RWPE2 (cell line): Measurements from ENCODE around the gene GPC2.
A peak's percentile ranks its signal among the peaks of the same experiment; 100 is the strongest.

Experiments
- ATAC-seq: fragments of 200-7000 bp; cut with Tn5 transposase; 3 replicates; pipeline ENCODE4 v1.9.1; 2021; ENCODE audit warnings: low read depth
- DNase-seq: peaks from one replicate; pipeline ENCODE4 v3.0.0-alpha.2; 2020; ENCODE audit warnings: low spot score
- H3K27ac ChIP-seq: fragments of 450-650 bp; 2 replicates; pipeline ENCODE4 v1.5.1; 2017; ENCODE audit warnings: mild to moderate bottlenecking; ENCODE audit not compliant: poor library complexity, severe bottlenecking
- H3K27me3 ChIP-seq: fragments of 250-450 bp; sonication (Bioruptor Pico); 2 replicates; pipeline ENCODE4 v1.5.1; 2021; ENCODE audit warnings: mild to moderate bottlenecking, moderate library complexity; ENCODE audit not compliant: insufficient read depth, poor library complexity, severe bottlenecking
- H3K36me3 ChIP-seq: fragments of 250-450 bp; sonication (Bioruptor Pico); 2 replicates; pipeline ENCODE4 v1.5.1; 2020; ENCODE audit warnings: low read depth, mild to moderate bottlenecking, moderate library complexity
- H3K4me1 ChIP-seq: fragments of 250-450 bp; sonication (Bioruptor Pico); 2 replicates; pipeline ENCODE4 v1.5.1; 2021; ENCODE audit warnings: mild to moderate bottlenecking, moderate library complexity; ENCODE audit not compliant: insufficient read depth, poor library complexity, severe bottlenecking
- H3K4me3 ChIP-seq: fragments of 250-450 bp; sonication (Bioruptor Pico); 2 replicates; pipeline ENCODE4 v1.5.1; 2021; ENCODE audit warnings: mild to moderate bottlenecking, moderate library complexity; ENCODE audit not compliant: severe bottlenecking
- H3K9me3 ChIP-seq: fragments of 250-450 bp; sonication (Bioruptor Pico); 2 replicates; pipeline ENCODE4 v1.5.1; 2021; ENCODE audit warnings: mild to moderate bottlenecking, moderate library complexity; ENCODE audit not compliant: severe bottlenecking
- CTCF ChIP-seq: fragments of 450-650 bp; IDR thresholded peaks from one replicate; pipeline ENCODE4 v1.5.1; 2017; ENCODE audit warnings: mild to moderate bottlenecking, moderate library complexity; ENCODE audit not compliant: poor library complexity, severe bottlenecking

GPC2 gene

GRCh38 chr7:100141555-100141949 lies 35.6 kb downstream of the GPC2 start:
- Histone ChIP-seq H3K4me3 (no peak overlapping the region), H3K27ac (no peak overlapping the region), H3K27me3 (no peaks in the 10 kb centered on the region), H3K9me3 (no peaks in the 10 kb centered on the region), H3K36me3 (no peaks in the 10 kb centered on the region), H3K4me1 (no peaks in the 10 kb centered on the region)
- no peak for ATAC-seq
- no peak for TF ChIP-seq CTCF
- no peak for DNase-seq

- no peak for DNase-seq
These were observed 39.1 kb downstream of the GPC2 start for GRCh38 chr7:100137851-100138760.

GRCh38 chr7:100132697-100133151 lies 44.5 kb downstream of the GPC2 start:
- Histone ChIP-seq H3K27me3 (no peaks in the 10 kb centered on the region), H3K36me3 (no peaks in the 10 kb centered on the region), H3K4me1 (no peaks in the 10 kb centered on the region), H3K27ac (no peak overlapping the region), H3K4me3 (no peak overlapping the region), H3K9me3 (no peaks in the 10 kb centered on the region)
- no peak for DNase-seq
- ATAC-seq = peak; percentile 90
- TF ChIP-seq CTCF = peak; percentile 90

More at GRCh38 chr7:100137851-100138760, 39.1 kb downstream of the GPC2 start:
- Histone ChIP-seq H3K27ac (no peak overlapping the region), H3K9me3 (no peaks in the 10 kb centered on the region), H3K4me1 (no peaks in the 10 kb centered on the region), H3K36me3 (no peaks in the 10 kb centered on the region), H3K4me3 (no peak overlapping the region), H3K27me3 (no peaks in the 10 kb centered on the region)
- no peak for ATAC-seq
- no peak for TF ChIP-seq CTCF

GRCh38 chr7:100132126-100132525 lies 45.1 kb downstream of the GPC2 start:
- Histone ChIP-seq H3K4me1 (no peaks in the 10 kb centered on the region), H3K27ac (no peak overlapping the region), H3K36me3 (no peaks in the 10 kb centered on the region), H3K27me3 (no peaks in the 10 kb centered on the region), H3K9me3 (no peaks in the 10 kb centered on the region), H3K4me3 (no peak overlapping the region)
- DNase-seq (no peak), ATAC-seq (no peak; the same call in 2 of the 3 replicates)
- TF ChIP-seq CTCF = no peak
